ENCODE results near the gene KCNMA1.

DNA sequence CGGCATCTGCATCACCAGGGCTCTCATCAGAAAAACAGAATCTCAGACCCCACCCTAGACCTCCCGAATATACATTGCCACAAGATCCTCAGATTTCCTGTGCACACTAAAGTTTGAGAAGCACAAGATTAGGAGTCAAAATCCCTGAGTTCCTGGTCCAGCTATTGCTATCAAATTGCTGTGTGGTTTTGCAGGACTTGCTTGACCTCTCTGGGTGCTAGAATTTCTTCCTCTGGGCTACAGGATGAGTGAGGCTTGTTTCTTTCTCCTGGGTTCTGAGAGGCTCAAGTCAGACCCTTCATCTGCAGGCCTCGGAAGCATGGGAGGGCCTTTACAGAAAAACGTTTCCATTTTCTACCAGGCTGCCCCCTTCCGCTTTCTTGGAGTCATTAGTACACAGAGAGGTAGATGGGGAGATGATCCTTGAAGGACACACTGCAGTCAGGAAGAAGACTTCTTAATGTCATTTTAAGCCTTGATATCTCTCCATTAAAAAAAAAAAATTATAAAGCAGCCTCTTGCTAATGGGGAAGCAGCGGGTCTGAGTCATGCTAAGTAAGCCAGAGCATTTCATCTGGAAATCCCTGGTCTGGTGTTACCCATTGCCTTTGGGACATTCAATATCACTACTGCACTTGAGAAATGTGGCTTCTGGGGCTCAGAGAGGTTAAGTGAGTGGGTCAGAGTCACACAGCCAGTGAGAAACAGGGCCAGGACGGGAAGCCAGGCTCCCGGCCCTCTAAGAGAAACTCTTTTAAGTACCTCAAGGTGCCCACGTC lies 173.5 kb downstream of the KCNMA1 start:
- TF ChIP-seq POLR2A (IDR thresholded peaks at IDR 0.05) (no peak), POLR2AphosphoS5 (IDR thresholded peaks at IDR 0.05) (no peak)
- TF ChIP-seq, protein P1, sequence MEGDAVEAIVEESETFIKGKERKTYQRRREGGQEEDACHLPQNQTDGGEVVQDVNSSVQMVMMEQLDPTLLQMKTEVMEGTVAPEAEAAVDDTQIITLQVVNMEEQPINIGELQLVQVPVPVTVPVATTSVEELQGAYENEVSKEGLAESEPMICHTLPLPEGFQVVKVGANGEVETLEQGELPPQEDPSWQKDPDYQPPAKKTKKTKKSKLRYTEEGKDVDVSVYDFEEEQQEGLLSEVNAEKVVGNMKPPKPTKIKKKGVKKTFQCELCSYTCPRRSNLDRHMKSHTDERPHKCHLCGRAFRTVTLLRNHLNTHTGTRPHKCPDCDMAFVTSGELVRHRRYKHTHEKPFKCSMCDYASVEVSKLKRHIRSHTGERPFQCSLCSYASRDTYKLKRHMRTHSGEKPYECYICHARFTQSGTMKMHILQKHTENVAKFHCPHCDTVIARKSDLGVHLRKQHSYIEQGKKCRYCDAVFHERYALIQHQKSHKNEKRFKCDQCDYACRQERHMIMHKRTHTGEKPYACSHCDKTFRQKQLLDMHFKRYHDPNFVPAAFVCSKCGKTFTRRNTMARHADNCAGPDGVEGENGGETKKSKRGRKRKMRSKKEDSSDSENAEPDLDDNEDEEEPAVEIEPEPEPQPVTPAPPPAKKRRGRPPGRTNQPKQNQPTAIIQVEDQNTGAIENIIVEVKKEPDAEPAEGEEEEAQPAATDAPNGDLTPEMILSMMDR (IDR thresholded peaks at IDR 0.05): no peak
